AG09309 (cell line): Measurements from ENCODE around the gene SERPINA10.

Experiments
- DNase-seq: peaks from one replicate; pipeline ENCODE4 v3.0.0-alpha.2; 2010; ENCODE audit warnings: low read depth
- H3K4me3 ChIP-seq: 2 replicates; pipeline ENCODE4 v1.5.1; 2011; ENCODE audit warnings: mild to moderate bottlenecking, low read depth, low read length, moderate library complexity; ENCODE audit not compliant: control insufficient read depth
- CTCF ChIP-seq: IDR thresholded peaks from 2 replicates; pipeline ENCODE4 v1.5.1; 2011; ENCODE audit warnings: mild to moderate bottlenecking, low read depth, low read length, inconsistent platforms; ENCODE audit not compliant: insufficient read depth, control insufficient read depth; ENCODE audit errors: missing control alignments

SERPINA10 gene

GRCh38 chr14:94293578-94293924 is 483 bp upstream of the SERPINA10 start:
- DNase-seq = no peak
- no peak overlapping the region for H3K4me3 ChIP-seq
- no peak for TF ChIP-seq CTCF

- no peak overlapping the region for H3K4me3 ChIP-seq
- no peak for TF ChIP-seq CTCF
- no peak for DNase-seq
Measured at GRCh38 chr14:94292526-94292871, 569 bp downstream of the SERPINA10 start.

GRCh38 chr14:94291906-94292525 is 1.1 kb downstream of the SERPINA10 start:
- TF ChIP-seq CTCF = no peak
- no peak for DNase-seq
- no peak overlapping the region for H3K4me3 ChIP-seq

GRCh38 chr14:94291159-94291905 is 1.7 kb downstream of the SERPINA10 start:
- H3K4me3 ChIP-seq = no peak overlapping the region
- TF ChIP-seq CTCF = no peak
- no peak for DNase-seq

- DNase-seq = no peak
- TF ChIP-seq CTCF = no peak
- no peak overlapping the region for H3K4me3 ChIP-seq
Measured at GRCh38 chr14:94290197-94290596, 2.9 kb downstream of the SERPINA10 start.

GRCh38 chr14:94288610-94289465 is 4.2 kb downstream of the SERPINA10 start:
- no peak overlapping the region for H3K4me3 ChIP-seq
- no peak for TF ChIP-seq CTCF
- no peak for DNase-seq
